Measurements from ENCODE around the gene AOC1.
"Not testable (repeated sequence)": the region's sequence is repeated elsewhere in the genome, so short reads cannot be mapped to it uniquely, and the experiment has no call there.

The AOC1 gene

DNA sequence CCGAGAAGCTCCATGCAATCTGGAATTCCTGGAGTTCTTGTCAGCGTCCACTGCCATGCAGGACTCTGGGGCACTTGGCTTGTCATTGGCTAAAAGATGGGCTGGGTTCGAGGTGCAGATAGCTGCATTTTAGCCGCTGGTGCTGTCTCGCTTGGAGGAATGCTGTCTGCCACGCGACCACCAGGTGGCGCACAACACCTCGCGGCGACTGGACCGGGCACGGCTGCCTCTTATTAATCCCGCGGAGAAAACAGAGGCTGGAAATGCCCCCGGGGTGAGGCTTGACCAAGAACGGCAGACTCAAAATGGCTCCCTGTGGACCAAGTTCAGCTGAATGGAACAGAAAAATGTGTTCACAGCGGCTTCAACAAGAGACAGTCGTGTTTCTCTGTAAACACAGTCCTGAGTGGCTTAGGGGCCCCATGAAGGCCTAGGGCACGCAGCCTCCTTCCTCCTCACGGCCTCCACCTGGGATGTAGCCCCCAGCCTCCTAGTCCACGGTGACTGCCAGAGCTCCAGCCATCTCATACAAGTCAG, 46.2 kb downstream of the AOC1 start:
- DNase-seq: peak; percentile 25

GRCh38 chr7:150900675-150901074, 48.4 kb downstream of the AOC1 start:
- no peak for DNase-seq

GRCh38 chr7:150901160-150902035, 49.1 kb downstream of the AOC1 start:
- no peak for DNase-seq

DNA sequence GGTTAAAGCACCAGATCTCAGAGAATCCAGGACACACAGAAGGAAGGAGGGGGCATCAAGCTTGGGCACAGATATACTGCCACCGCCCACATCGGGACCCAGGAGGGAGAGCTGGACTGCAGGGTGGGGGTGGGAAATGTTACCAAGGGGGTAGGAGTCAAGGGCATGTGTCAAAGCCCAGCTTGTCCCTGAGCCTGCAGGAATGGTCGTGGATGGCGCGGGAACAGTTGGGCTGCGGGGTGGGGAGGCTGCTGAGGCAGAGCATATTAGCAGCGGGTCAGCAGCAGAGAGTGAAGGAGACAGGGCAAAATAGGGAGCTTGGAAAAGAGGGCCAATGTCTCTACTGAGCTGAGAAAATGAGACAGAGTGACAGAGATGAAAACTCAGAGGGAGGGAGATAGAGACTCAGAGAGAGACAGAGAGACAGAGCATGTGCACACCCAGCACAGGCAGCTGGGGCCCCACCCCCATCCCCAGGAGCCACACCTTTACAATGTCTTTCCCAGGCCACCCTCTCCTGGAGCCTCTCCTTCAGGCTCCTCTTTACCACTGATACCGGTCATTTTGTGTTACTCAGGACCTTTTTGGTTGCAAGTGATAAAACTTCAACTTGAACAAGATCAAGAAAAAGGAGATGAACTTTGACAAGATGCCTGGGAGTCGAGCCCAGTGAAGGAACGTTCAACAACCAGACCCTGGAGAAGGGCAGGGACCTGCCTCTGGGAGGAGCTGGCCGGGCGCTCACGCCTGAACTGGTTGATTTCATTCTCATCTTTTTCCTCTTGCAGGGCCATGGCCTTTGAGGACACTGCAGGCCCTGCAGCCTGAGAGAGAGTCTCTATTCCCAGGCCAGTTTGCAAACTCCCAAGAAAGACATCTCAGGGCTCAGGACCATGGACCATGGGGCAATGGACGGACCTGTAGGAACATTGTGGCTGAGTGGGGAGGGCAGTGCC, 50.0 kb downstream of the AOC1 start:
- DNase-seq: no peak

DNA sequence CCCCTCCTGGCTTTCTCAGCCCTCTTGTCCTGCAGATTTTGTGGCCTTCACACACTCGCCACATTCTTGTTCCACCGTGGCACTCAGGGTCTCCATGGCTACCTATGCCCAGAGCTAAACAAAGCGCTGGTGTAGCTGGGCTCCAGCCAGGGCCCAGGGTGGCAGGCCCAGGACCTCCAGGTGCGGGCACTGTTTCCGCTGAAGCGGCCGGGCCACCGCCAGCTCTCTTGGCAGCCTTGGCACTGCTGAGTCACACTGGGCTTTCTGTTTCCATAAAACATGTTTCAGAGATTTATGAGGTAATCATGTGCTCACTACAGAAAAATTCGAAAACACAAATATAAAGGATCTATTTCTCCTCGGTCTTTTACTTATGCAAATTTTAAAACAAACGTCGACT, 51.3 kb downstream of the AOC1 start:
- DNase-seq: no peak

DNA sequence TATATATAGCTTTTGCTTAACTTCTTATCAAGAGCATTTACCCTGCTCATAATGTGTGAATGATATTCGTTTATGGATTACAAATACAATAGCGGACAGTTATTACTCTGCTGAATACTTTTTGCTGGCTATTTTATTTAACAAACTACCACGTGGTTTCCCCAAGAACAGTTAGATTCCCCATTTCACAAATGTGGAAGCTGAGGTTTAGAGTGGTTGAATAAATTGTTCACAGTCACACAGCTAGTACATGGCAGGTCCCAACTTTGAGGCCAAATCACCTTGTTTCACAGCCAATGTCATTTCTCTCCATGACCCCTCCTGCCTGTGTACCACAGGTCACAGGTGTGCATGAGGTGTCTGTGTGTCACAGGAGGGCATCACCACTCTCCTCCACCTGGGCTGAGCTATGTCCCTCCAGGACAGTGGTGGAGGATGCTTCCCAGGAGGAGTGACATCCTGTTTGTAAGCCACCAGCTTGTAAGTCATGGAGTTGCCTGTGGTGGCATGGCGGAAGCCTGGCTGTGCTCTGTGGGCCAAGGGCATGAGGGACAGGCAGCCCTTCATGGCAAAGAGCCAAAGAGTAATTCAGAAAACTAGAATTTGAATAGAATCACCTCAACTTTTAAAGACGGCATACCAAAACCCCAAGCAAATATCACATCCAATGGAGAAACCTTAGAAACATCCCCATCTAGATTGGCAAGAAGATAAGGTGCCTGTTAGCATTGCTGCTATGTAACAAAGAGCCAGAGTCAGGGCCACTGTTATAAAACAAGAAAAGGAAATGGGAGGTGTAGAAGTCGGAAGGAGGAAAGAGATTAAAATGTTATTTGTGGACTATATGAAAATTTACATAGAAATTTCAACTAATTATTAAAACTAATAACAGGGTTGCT, 51.9 kb downstream of the AOC1 start:
- no peak for DNase-seq

DNA sequence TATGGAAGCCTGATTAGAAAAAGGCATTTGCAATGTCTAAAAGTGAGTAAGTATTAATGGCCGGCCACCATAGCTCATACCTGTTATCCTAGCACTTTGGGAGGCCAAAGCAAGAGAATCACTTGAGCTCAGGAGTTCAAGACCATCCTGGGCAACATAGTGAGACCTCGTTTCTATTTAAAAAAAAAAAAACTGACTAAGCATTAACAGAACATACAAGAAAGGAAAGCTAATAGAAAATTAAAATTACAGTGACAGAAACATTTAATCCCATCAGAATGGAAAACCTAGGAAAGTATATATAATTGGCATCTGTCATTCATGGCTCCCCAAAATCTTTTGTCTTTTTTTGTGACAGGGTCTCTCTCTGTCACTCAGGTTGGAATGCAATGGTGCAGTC, 55.9 kb downstream of the AOC1 start:
- no peak for DNase-seq

DNA sequence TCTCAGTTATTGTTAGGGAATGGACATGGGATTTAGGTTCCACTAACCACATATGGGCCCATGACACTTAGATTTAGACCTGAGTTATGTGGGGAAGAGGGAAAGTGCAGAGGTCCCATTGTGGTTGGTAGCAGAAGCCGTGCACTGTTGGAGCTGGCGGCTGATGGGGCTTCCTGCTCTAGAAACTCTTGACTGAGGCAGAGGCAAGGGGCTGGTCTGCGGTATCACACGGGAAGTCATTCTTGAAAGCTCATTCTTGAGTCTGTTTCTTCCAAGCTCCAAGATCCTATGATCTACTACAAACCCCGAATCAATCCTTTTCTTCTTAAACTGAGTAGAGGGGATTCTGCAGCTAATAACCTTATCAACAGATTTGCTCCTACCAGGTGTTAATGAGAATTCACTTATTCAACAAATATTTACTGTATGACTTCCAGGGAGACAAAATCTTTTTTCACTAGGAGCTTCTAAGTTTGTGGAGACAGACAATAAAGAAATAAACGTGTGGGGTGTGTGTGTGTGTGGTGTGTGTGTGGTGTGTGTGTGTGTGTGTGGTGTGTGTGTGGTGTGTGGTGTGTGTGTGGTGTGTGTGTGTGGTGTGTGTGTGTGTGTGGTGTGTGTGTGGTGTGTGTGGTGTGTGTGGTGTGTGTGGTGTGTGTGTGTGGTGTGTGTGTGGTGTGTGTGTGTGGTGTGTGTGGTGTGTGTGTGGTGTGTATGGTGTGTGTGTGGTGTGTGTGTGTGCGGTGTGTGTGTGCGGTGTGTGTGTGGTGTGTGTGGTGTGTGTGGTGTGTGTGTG, 57.1 kb downstream of the AOC1 start:
- no peak for DNase-seq

DNA sequence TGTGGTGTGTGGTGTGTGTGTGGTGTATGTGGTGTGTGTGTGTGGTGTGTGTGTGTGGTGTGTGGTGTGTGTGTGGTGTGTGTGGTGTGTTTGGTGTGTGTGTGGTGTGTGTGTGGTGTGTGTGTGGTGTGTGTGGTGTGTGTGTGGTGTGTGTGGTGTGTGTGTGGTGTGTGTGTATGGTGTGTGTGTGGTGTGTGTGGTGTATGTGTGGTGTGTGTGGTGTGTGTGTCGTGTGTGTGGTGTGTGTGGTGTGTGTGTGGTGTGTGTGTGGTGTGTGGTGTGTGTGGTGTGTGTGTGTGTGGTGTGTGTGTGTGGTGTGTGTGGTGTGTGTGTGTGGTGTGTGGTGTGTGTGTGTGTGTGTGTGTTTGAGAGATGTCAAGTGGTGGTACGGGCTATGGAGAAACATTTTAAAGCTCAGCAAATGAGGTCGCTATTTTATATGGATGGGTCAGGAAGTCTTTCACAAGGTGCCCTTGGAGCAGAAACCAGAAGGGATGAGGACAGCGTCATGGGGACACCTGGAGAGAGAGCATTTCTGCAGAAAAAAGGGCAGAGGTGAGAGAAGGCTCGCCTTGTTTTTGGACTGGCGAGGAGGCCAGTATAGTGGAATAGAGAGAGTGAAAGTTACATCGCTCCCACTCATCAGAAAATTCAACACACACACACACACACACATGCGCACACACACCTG, 58.1 kb downstream of the AOC1 start:
- DNase-seq: not testable (repeated sequence)

DNA sequence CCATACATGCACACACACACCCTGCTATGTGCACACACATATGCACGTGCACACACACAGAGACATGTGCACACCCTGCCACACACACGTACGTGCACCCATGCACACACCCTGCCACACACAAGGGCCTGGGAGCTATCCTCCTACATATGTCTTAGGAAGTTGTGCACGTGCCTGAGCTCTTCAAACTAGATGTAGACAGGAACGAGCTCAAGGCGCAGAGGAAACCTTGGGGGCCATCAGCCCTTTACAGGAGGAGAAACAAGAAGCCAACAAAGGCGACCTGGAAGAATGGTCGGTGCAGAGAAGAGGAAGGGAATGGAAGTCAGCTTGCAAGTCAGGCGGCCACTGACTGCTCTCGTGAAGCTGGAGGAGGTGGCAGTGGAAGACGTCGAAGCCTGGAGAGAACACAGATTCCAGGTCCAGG, 58.7 kb downstream of the AOC1 start:
- no peak for DNase-seq
